GM13977 (cell line): ENCODE data around the gene VAPB.
"Not testable (repeated sequence)": the region's sequence is repeated elsewhere in the genome, so short reads cannot be mapped to it uniquely, and the experiment has no call there.

ENCODE experiments used
- DNase-seq: peaks from one replicate; pipeline ENCODE4 v3.0.0; 2012; ENCODE audit warnings: low spot score
- CTCF ChIP-seq: IDR thresholded peaks from 2 replicates; pipeline ENCODE4 v1.5.1; 2012; ENCODE audit warnings: mild to moderate bottlenecking, control low read depth; ENCODE audit not compliant: insufficient read depth; ENCODE audit errors: extremely low read depth, missing control alignments
- in situ Hi-C: fragments of 300-500 bp; cut with MboI; formaldehyde crosslinking; loops from one replicate; pipeline ENCODE4 v1.12.0; 2022; ENCODE audit warnings: low sequenced_read_pairs, low pct_unique_long_range_greater_than_20kb, mixed read lengths, inconsistent platforms; ENCODE audit not compliant: unreplicated experiment

Gene VAPB

DNA sequence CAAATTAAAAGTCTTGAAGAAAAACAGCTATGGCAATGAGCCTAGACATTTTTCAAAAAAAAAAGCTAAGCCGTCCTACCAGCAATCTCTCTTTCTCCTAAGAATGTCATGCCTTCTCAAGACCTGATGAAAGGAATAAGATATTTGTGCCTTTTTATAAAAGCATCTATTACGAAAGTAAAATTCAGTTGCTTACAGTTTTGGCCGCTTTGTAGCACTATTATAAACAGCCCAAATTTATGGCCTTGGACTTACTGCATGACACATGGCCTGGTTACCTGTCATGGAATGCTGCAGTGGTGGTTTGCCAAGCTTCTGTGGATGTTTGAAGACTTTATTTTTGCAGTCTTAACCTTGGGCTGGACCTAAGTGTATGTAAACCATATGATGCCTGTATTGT is 22.2 kb upstream of the VAPB start:
- TF ChIP-seq CTCF, result no peak
- in situ Hi-C loops, result no loop called here

GRCh38 chr20:58372806-58373205 is 16.2 kb upstream of the VAPB start:
- no peak for DNase-seq
- TF ChIP-seq CTCF, result no peak
- in situ Hi-C loops, result no loop called here

More for the DNA sequence above, 22.2 kb upstream of the VAPB start:
- no peak for DNase-seq

GRCh38 chr20:58373296-58373695 is 15.7 kb upstream of the VAPB start:
- DNase-seq, in situ Hi-C loops: not testable (repeated sequence)

- in situ Hi-C loops, result no loop called here
- DNase-seq, result no peak
- no peak for TF ChIP-seq CTCF
Observed at GRCh38 chr20:58374027-58374850, 14.8 kb upstream of the VAPB start.

DNA sequence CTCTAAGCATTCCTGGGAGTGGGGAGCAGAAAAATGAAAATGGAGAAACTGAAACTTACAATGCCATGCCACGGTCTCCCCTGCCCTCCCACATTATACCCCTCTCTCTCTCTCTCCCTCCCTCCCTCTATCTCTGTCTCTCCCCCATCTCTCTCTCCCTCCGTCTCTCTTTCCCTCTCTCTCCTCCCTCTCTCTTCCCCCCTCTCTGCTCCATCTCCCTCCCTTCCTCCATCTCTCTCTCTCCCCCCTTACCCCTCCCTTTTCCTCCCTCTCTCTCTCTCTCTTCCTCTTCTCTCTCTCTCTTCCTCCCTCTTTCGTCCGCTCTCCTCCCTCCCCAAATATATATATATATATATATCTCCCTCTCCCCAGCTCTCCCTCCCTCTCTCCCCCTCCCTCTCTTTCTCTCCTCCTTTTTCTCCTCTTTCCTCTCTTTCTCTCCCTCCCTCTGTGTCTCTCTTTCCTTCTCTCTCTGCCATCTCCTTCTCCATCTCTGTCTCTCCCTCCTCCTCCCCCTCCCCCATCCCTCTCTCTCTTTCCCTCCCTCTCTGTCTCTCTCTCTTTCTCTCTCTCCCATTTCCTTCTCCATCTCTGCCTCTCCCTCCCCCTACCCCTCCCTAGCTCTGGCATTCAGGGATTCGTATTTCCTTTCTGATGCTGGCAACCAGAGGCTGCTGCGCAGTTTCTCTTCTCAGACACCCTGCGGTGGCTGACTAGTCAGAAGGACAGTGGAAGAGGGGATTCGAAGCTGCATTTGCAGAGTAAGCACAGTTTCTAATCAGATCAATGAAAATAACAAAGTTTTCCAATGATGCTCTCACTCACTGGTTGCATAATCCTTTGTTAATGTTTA is 13.9 kb upstream of the VAPB start:
- in situ Hi-C loops, result no loop called here
- no peak for TF ChIP-seq CTCF
- no peak for DNase-seq

- in situ Hi-C loops, result no loop called here
Observed at GRCh38 chr20:58375759-58376352, 13.2 kb upstream of the VAPB start.

More at GRCh38 chr20:58375759-58376352, 13.2 kb upstream of the VAPB start:
- no peak for DNase-seq
- no peak for TF ChIP-seq CTCF
